ENCODE data around the gene PPP1R3F. TPM values are rescaled to one million over a fixed set of nuclear protein-coding genes. Genes with fewer than 3 reads are reported as not detected.
A peak's percentile ranks its signal among the peaks of the same experiment; 100 is the strongest.
"Not testable (repeated sequence)": the region's sequence is repeated elsewhere in the genome, so short reads cannot be mapped to it uniquely, and the experiment has no call there.

The PPP1R3F gene
- total RNA-seq, 3 donors from 2014 or later = 5.9 to 7.9 (median 7.2) TPM

- Histone ChIP-seq H3K9me3 (no peaks in the 10 kb centered on the region), H3K4me3 (no peak overlapping the region), H3K27ac (no peak overlapping the region), H3K36me3 (no peaks in the 10 kb centered on the region), H3K4me1 (no peaks in the 10 kb centered on the region), H3K27me3 (peaks cover 0 to 44% of the 10 kb centered on the region in 2 donors)
- no peak for DNase-seq (ENCODE audit: low spot score in 2 of 2)
- TF ChIP-seq POLR2A (IDR thresholded peaks at IDR 0.05) (no peak), CTCF (IDR thresholded peaks at IDR 0.05) (no peak), POLR2AphosphoS5 (IDR thresholded peaks at IDR 0.05) (no peak)
- intact Hi-C loops (cut with DNase I; ENCODE audit: low total_unique reads) = no loop called here
Observed at GRCh38 chrX:49287665-49288064, 18.1 kb downstream of the PPP1R3F start.

- Histone ChIP-seq H3K36me3 (no peaks in the 10 kb centered on the region), H3K4me1 (no peaks in the 10 kb centered on the region), H3K27ac (no peak overlapping the region), H3K9me3 (no peaks in the 10 kb centered on the region), H3K27me3 (peaks cover 0 to 51% of the 10 kb centered on the region in 2 donors), H3K4me3 (no peak overlapping the region)
- DNase-seq (ENCODE audit: low spot score in 2 of 2) = no peak
- TF ChIP-seq CTCF (IDR thresholded peaks at IDR 0.05) (no peak), POLR2A (IDR thresholded peaks at IDR 0.05) (no peak), POLR2AphosphoS5 (IDR thresholded peaks at IDR 0.05) (no peak)
- intact Hi-C loops (cut with DNase I; ENCODE audit: low total_unique reads) = no loop called here
Observed at GRCh38 chrX:49290215-49290614, 20.6 kb downstream of the PPP1R3F start.

- Histone ChIP-seq H3K27me3 (peaks cover 0 to 35% of the 10 kb centered on the region in 2 donors), H3K4me1 (no peaks in the 10 kb centered on the region), H3K27ac (no peak overlapping the region), H3K9me3 (no peaks in the 10 kb centered on the region), H3K4me3 (no peak overlapping the region), H3K36me3 (no peaks in the 10 kb centered on the region)
- peak; percentile 41 to 47 (median 43) for TF ChIP-seq CTCF (IDR thresholded peaks at IDR 0.05)
- TF ChIP-seq POLR2A (IDR thresholded peaks at IDR 0.05) = no peak
- intact Hi-C loops (cut with DNase I; ENCODE audit: low total_unique reads) = no loop called here
- DNase-seq (ENCODE audit: low spot score in 2 of 2) = no peak
Observed at GRCh38 chrX:49291615-49292337, 22.2 kb downstream of the PPP1R3F start.

GRCh38 chrX:49292400-49293362 lies 23.1 kb downstream of the PPP1R3F start:
- TF ChIP-seq POLR2AphosphoS5 (IDR thresholded peaks at IDR 0.05) (no peak), POLR2A (IDR thresholded peaks at IDR 0.05) (no peak), CTCF (IDR thresholded peaks at IDR 0.05) (no peak)
- Histone ChIP-seq H3K36me3 (no peaks in the 10 kb centered on the region), H3K27ac (no peak overlapping the region), H3K4me3 (no peak overlapping the region), H3K27me3 (peaks cover 0 to 27% of the 10 kb centered on the region in 2 donors), H3K4me1 (no peaks in the 10 kb centered on the region), H3K9me3 (no peaks in the 10 kb centered on the region)
- no peak for DNase-seq (ENCODE audit: low spot score in 2 of 2)
- intact Hi-C loops (cut with DNase I; ENCODE audit: low total_unique reads) = no loop called here

- H3K9me3 ChIP-seq; H3K36me3 ChIP-seq; H3K4me1 ChIP-seq; H3K4me3 ChIP-seq; DNase-seq (ENCODE audit: low spot score in 2 of 2); H3K27ac ChIP-seq; intact Hi-C loops (cut with DNase I; ENCODE audit: low total_unique reads): not testable (repeated sequence)
- H3K27me3 ChIP-seq = peaks cover 0 to 21% of the 10 kb centered on the region in 2 donors
Observed at GRCh38 chrX:49299293-49299692, 29.7 kb downstream of the PPP1R3F start.

Measured in breast epithelium (tissue), 4 donors.